Measurements from ENCODE around the gene IREB2.

GRCh38 chr15:78405336-78405924 lies 32.6 kb upstream of the IREB2 start:
- TF ChIP-seq, protein P1, sequence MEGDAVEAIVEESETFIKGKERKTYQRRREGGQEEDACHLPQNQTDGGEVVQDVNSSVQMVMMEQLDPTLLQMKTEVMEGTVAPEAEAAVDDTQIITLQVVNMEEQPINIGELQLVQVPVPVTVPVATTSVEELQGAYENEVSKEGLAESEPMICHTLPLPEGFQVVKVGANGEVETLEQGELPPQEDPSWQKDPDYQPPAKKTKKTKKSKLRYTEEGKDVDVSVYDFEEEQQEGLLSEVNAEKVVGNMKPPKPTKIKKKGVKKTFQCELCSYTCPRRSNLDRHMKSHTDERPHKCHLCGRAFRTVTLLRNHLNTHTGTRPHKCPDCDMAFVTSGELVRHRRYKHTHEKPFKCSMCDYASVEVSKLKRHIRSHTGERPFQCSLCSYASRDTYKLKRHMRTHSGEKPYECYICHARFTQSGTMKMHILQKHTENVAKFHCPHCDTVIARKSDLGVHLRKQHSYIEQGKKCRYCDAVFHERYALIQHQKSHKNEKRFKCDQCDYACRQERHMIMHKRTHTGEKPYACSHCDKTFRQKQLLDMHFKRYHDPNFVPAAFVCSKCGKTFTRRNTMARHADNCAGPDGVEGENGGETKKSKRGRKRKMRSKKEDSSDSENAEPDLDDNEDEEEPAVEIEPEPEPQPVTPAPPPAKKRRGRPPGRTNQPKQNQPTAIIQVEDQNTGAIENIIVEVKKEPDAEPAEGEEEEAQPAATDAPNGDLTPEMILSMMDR (IDR thresholded peaks at IDR 0.05), result no peak
- no peak for TF ChIP-seq POLR2A (IDR thresholded peaks at IDR 0.05)
